Heart left ventricle (tissue), 16 donors: ENCODE measurements around the gene MRC1. TPM values are rescaled to one million over a fixed set of nuclear protein-coding genes. Genes with fewer than 3 reads are reported as not detected.

Experiments
- ATAC-seq, 4 donors: fragments of 200-7000 bp; cut with Tn5 transposase; one replicate each; pipeline ENCODE4 v1.9.1; 2020 to 2022; ENCODE audit warnings: moderate library complexity in 4 of 4, mild to moderate bottlenecking in 3 of 4, moderate number of reproducible peaks in 1 of 4
- DNase-seq, 5 donors: peaks; one replicate each; pipeline ENCODE4 v3.0.0-alpha.2; 2020
- H3K27ac ChIP-seq, 12 donors: fragments of 200-600 bp; sonication (generic) in 4 of 12; one replicate each; pipeline versions ENCODE4 v1.5.0 to v1.8.0; 2016 to 2022; ENCODE audit warnings: mild to moderate bottlenecking in 2 of 12
- H3K27me3 ChIP-seq, 9 donors: fragments of 200-600 bp; sonication (generic) in 2 of 9; one replicate each; pipeline versions ENCODE4 v1.5.1 to v1.8.0; 2016 to 2022; ENCODE audit warnings: mild to moderate bottlenecking in 3 of 9
- H3K36me3 ChIP-seq, 9 donors: fragments of 200-600 bp; sonication (generic) in 2 of 9; one replicate each; pipeline versions ENCODE4 v1.5.0 to v1.8.0; 2018 to 2022; ENCODE audit warnings: mild to moderate bottlenecking in 2 of 9
- H3K4me1 ChIP-seq, 12 donors: fragments of 200-600 bp; sonication (generic) in 4 of 12; one replicate each; pipeline versions ENCODE4 v1.5.0 to v1.8.0; 2016 to 2022; ENCODE audit warnings: mild to moderate bottlenecking in 3 of 12
- H3K4me3 ChIP-seq, 12 donors: fragments of 200-600 bp; sonication (generic) in 4 of 12; one replicate each; pipeline versions ENCODE4 v1.5.0 to v1.8.0; 2017 to 2022; ENCODE audit warnings: mild to moderate bottlenecking in 9 of 12, moderate library complexity in 4 of 12
- H3K9me3 ChIP-seq, 12 donors: fragments of 200-600 bp; sonication (generic) in 4 of 12; one replicate each; pipeline versions ENCODE4 v1.5.0 to v1.8.0; 2016 to 2022; ENCODE audit warnings: mild to moderate bottlenecking in 1 of 12
- CTCF ChIP-seq, 12 donors: fragments of 200-600 bp; sonication (generic) in 4 of 12; IDR thresholded peaks; one replicate each; pipeline versions ENCODE4 v1.5.0 to v1.8.0; 2018 to 2022; ENCODE audit warnings: antibody characterized with exemption in 12 of 12, mild to moderate bottlenecking in 5 of 12
- POLR2A ChIP-seq, 2 donors: fragments of 450-650 bp; IDR thresholded peaks; one replicate each; pipeline ENCODE4 v1.6.1; 2017; ENCODE audit warnings: antibody characterized with exemption in 2 of 2, mild to moderate bottlenecking in 2 of 2, moderate library complexity in 2 of 2
- WGBS, 4 donors: extraction: QIAGEN DNeasy Blood & Tissue Kit in 2 of 4; methylation state at CpG; one replicate each; pipeline versions ENCODE4 v1.1.5 to v1.1.7; 2013 to 2018; 5-methylcytosine and 5-hydroxymethylcytosine counted together
- intact Hi-C, 10 donors: fragments of 100-400 bp; cut with DNase I; formaldehyde crosslinking; loops; one replicate each; pipeline versions ENCODE4 v1.11.1 to v1.14.2; 2022
- polyA plus RNA-seq, 2 donors: library from polyadenylated mRNA; stranded (reverse); fragments of 200-250 nt; gene quantifications; one replicate each; pipeline ENCODE4 v1.2.3, GENCODE V29; 2013
- total RNA-seq, 9 donors: library from RNA; depleted of rRNA in 2 of 9; stranded (reverse); fragments of >200 nt in 2 of 9; fragmentation: NEBNext Ultra II Directional in 3 of 9; extraction: Animal tissue kit (Norgen Biotek cat#: 25700) in 3 of 9; gene quantifications; one replicate each; pipeline versions ENCODE4 v1.1.0 to v1.2.4, GENCODE V29; 2016 to 2023
- donor health status: ischemic (EF 13 %, LVEDD 7.1; RV severe dilation, severe dysfunction).
- donor health status: healthy with polysubstance abuse.
- donor health status: DM: no; HTN: yes; CAD: no.
- donor health status: DM: no; HTN: no; CAD: no.
- donor health status: ischemic (EF 25% LVEDD 6.9; RV normal size, moderate dysfunction).
- donor health status: ischemic (EF 25% LVEDD 5.7; RV mildly dilated, moderate dysfunction).
- donor health status: healthy.
- donor health status: DM: yes; HTN: yes; CAD: no.
- donor health status: ischemic (EF 35%, LVEDD 5.7; RV mildly dilated, moderate dysfunction).
- donor health status: nonischemic (EF 11% LVEDD 7.7; RV severe dilation, severe dysfunction).
- donor health status: DM: yes; HTN: yes; CAD: no.
- donor health status: PGD.
- donor health status: ischemic (EF 29% LVEDD 5.4; RV normal size, mild dysfunction).
- donor health status: nonischemic (EF 23%, LVEDD 6.1; RV moderate dilation, normal function).

The MRC1 gene
- total and polyA plus RNA-seq, 11 donors = 3.1 to 144 (median 9.7) TPM

GRCh38 chr10:17814973-17815372 is 5.8 kb downstream of the MRC1 start:
- peaks cover 0 to 10% (median 0%) of the 10 kb centered on the region in 9 donors for H3K36me3 ChIP-seq
- peak in 1 of 4 donors; percentile 28 for ATAC-seq
- no peaks in the 10 kb centered on the region for H3K27me3 ChIP-seq
- intact Hi-C loops = no loop called here
- TF ChIP-seq POLR2A (IDR thresholded peaks at IDR 0.05) = no peak
- TF ChIP-seq CTCF (IDR thresholded peaks at IDR 0.05) = no peak
- no peak overlapping the region for H3K27ac ChIP-seq
- peaks cover 0 to 44% (median 0%) of the 10 kb centered on the region in 12 donors for H3K4me1 ChIP-seq
- WGBS, 4 donors = 48 to 60% (median 55%) methylated on average over 5 of the region's 5 CpGs
- no peak overlapping the region for H3K4me3 ChIP-seq
- no peaks in the 10 kb centered on the region for H3K9me3 ChIP-seq
- DNase-seq = no peak

GRCh38 chr10:17816199-17816598 is 7.1 kb downstream of the MRC1 start:
- ATAC-seq (peak in 1 of 4 donors; percentile 45), DNase-seq (no peak)
- Histone ChIP-seq H3K36me3 (peaks cover 0 to 10% (median 0%) of the 10 kb centered on the region in 9 donors), H3K4me3 (no peak overlapping the region), H3K27ac (peak overlapping the region in 1 of 12 donors; percentile 37), H3K9me3 (no peaks in the 10 kb centered on the region), H3K27me3 (no peaks in the 10 kb centered on the region), H3K4me1 (peaks cover 0 to 51% (median 0%) of the 10 kb centered on the region in 12 donors)
- TF ChIP-seq POLR2A (IDR thresholded peaks at IDR 0.05) (no peak), CTCF (IDR thresholded peaks at IDR 0.05) (no peak)
- WGBS, 4 donors = 84 to 91% (median 87%) methylated on average over 7 of the region's 7 CpGs
- intact Hi-C loops = no loop called here

GRCh38 chr10:17817316-17817715 is 8.2 kb downstream of the MRC1 start:
- Histone ChIP-seq H3K9me3 (no peaks in the 10 kb centered on the region), H3K36me3 (peaks cover 0 to 10% (median 0%) of the 10 kb centered on the region in 9 donors), H3K4me1 (peaks cover 0 to 60% (median 0%) of the 10 kb centered on the region in 12 donors), H3K4me3 (no peak overlapping the region), H3K27me3 (no peaks in the 10 kb centered on the region), H3K27ac (no peak overlapping the region)
- WGBS, 4 donors = 65 to 82% (median 78%) methylated on average over 1 of the region's 1 CpG
- intact Hi-C loops = no loop called here
- no peak for ATAC-seq
- no peak for DNase-seq
- no peak for TF ChIP-seq CTCF (IDR thresholded peaks at IDR 0.05)
- TF ChIP-seq POLR2A (IDR thresholded peaks at IDR 0.05) = no peak

GRCh38 chr10:17817790-17818189 is 8.6 kb downstream of the MRC1 start:
- Histone ChIP-seq H3K27me3 (no peaks in the 10 kb centered on the region), H3K4me3 (no peak overlapping the region), H3K4me1 (peaks cover 0 to 65% (median 0%) of the 10 kb centered on the region in 12 donors), H3K36me3 (peaks cover 0 to 10% (median 0%) of the 10 kb centered on the region in 9 donors), H3K27ac (no peak overlapping the region), H3K9me3 (no peaks in the 10 kb centered on the region)
- WGBS, 4 donors = 60 to 65% (median 63%) methylated on average over 3 of the region's 3 CpGs
- ATAC-seq (no peak), DNase-seq (no peak)
- intact Hi-C loops = no loop called here
- TF ChIP-seq POLR2A (IDR thresholded peaks at IDR 0.05) (no peak), CTCF (IDR thresholded peaks at IDR 0.05) (no peak)
